Measurements from ENCODE around the gene EDIL3.

Gene EDIL3

DNA sequence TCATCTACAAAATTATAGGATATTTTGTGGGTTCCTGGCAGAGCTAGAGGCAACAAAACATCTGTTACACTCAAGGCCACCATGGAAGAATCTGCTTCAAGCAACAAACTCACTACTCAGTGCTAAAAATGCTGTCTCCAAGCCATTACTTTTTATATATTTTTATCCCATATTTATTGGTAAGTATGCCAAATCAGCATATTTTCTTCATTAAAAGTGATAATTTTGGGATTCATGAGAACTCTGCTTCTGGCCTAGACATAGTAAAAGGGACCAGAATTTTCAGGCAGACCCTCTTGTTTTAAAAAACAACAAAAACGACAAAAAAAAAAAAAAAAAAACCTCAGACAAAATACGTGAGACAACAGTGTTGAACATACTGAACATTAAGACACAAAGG lies 236.0 kb downstream of the EDIL3 start:
- Histone ChIP-seq H3K27ac (ENCODE audit: low read depth, low read length) (no peak overlapping the region), H3F3A (ENCODE audit: control insufficient read depth, insufficient read depth) (no peaks in the 10 kb centered on the region)

DNA sequence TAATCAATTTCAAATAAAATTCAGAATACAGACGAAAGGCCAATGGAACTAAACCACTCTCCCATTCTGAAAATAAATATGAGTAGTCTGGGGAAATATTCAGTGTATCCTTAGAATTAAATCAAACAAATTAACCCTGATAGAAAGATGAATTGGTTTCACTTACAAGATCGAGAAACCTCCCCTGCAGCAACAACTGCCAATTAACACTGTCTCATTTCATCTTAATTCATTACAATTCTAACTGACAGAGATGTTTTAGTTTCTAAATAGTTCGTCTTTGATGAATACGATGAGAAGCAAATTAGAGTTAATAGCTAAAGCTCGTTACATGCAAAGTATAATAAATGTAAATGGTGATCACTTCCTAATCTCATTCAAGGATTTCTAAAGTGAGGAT lies 247.1 kb downstream of the EDIL3 start:
- H3K27me3 ChIP-seq (ENCODE audit: control insufficient read depth, low read length) = no peaks in the 10 kb centered on the region
- TF ChIP-seq EZH2phosphoT487 (IDR thresholded peaks at IDR 0.05; ENCODE audit: borderline replicate concordance, low read length) = no peak
- TF ChIP-seq, protein P1, sequence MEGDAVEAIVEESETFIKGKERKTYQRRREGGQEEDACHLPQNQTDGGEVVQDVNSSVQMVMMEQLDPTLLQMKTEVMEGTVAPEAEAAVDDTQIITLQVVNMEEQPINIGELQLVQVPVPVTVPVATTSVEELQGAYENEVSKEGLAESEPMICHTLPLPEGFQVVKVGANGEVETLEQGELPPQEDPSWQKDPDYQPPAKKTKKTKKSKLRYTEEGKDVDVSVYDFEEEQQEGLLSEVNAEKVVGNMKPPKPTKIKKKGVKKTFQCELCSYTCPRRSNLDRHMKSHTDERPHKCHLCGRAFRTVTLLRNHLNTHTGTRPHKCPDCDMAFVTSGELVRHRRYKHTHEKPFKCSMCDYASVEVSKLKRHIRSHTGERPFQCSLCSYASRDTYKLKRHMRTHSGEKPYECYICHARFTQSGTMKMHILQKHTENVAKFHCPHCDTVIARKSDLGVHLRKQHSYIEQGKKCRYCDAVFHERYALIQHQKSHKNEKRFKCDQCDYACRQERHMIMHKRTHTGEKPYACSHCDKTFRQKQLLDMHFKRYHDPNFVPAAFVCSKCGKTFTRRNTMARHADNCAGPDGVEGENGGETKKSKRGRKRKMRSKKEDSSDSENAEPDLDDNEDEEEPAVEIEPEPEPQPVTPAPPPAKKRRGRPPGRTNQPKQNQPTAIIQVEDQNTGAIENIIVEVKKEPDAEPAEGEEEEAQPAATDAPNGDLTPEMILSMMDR (IDR thresholded peaks at IDR 0.05; ENCODE audit: low read depth, low read length, poor library complexity, severe bottlenecking) = no peak
- H3K4me2 ChIP-seq (ENCODE audit: low read length) = no peak overlapping the region

More for the DNA sequence above, 236.0 kb downstream of the EDIL3 start:
- no peaks in the 10 kb centered on the region for H3K27me3 ChIP-seq (ENCODE audit: control insufficient read depth, low read length)
- H3K36me3 ChIP-seq (ENCODE audit: control insufficient read depth, low read length) = no peaks in the 10 kb centered on the region
- H3K4me2 ChIP-seq (ENCODE audit: low read length) = no peak overlapping the region
- TF ChIP-seq EZH2phosphoT487 (IDR thresholded peaks at IDR 0.05; ENCODE audit: borderline replicate concordance, low read length) = no peak
- TF ChIP-seq, protein P1 (IDR thresholded peaks at IDR 0.05; ENCODE audit: low read depth, low read length, poor library complexity, severe bottlenecking) = no peak
- no peak overlapping the region for H3K4me3 ChIP-seq (ENCODE audit: low read length)
- no peaks in the 10 kb centered on the region for H4K20me1 ChIP-seq (ENCODE audit: control insufficient read depth, insufficient read depth, low read depth, low read length)
- H3K79me2 ChIP-seq (ENCODE audit: control insufficient read depth, low read length) = no peaks in the 10 kb centered on the region
- H3K9me2 ChIP-seq (replicated peaks; ENCODE audit: control insufficient read depth, low read length) = no peaks in the 10 kb centered on the region
- H3K9me3 ChIP-seq (ENCODE audit: control insufficient read depth, insufficient read depth, low read length) = no peaks in the 10 kb centered on the region
- H3K4me1 ChIP-seq (ENCODE audit: control insufficient read depth, low read length) = no peaks in the 10 kb centered on the region

DNA sequence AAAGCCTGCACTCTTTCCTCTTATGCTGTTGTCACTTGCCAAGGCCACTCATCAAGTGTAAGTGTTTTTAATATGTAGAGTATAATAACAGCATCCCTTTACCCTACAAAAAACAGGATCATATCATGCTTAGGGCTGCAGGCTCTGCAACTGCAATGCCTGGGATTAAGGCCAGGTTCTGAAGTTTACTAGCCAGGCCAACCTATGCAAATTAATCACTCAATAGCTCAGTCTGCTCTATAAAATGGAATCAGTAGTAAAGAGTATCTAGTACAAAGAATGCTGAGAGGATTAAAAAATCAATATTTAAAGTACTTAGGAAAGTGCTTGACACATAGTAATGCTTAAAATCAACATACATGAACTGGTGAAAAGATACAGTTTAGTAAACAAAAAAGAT lies 253.3 kb downstream of the EDIL3 start:
- TF ChIP-seq EZH2phosphoT487 (IDR thresholded peaks at IDR 0.05; ENCODE audit: borderline replicate concordance, low read length) = no peak
- TF ChIP-seq, protein P1 (IDR thresholded peaks at IDR 0.05; ENCODE audit: low read depth, low read length, poor library complexity, severe bottlenecking) = no peak
- Histone ChIP-seq H3F3A (ENCODE audit: control insufficient read depth, insufficient read depth) (no peaks in the 10 kb centered on the region), H3K4me1 (ENCODE audit: control insufficient read depth, low read length) (no peaks in the 10 kb centered on the region), H3K9me3 (ENCODE audit: control insufficient read depth, insufficient read depth, low read length) (no peaks in the 10 kb centered on the region), H4K20me1 (ENCODE audit: control insufficient read depth, insufficient read depth, low read depth, low read length) (no peaks in the 10 kb centered on the region), H3K4me3 (ENCODE audit: low read length) (no peak overlapping the region), H3K27ac (ENCODE audit: low read depth, low read length) (no peak overlapping the region), H3K27me3 (ENCODE audit: control insufficient read depth, low read length) (no peaks in the 10 kb centered on the region), H3K79me2 (ENCODE audit: control insufficient read depth, low read length) (no peaks in the 10 kb centered on the region), H3K36me3 (ENCODE audit: control insufficient read depth, low read length) (no peaks in the 10 kb centered on the region), H3K9me2 (replicated peaks; ENCODE audit: control insufficient read depth, low read length) (no peaks in the 10 kb centered on the region), H3K4me2 (ENCODE audit: low read length) (no peak overlapping the region)

More for the DNA sequence above, 247.1 kb downstream of the EDIL3 start:
- Histone ChIP-seq H3K79me2 (ENCODE audit: control insufficient read depth, low read length) (no peaks in the 10 kb centered on the region), H3F3A (ENCODE audit: control insufficient read depth, insufficient read depth) (no peaks in the 10 kb centered on the region), H3K9me3 (ENCODE audit: control insufficient read depth, insufficient read depth, low read length) (no peaks in the 10 kb centered on the region), H4K20me1 (ENCODE audit: control insufficient read depth, insufficient read depth, low read depth, low read length) (no peaks in the 10 kb centered on the region), H3K4me3 (ENCODE audit: low read length) (no peak overlapping the region), H3K4me1 (ENCODE audit: control insufficient read depth, low read length) (no peaks in the 10 kb centered on the region), H3K9me2 (replicated peaks; ENCODE audit: control insufficient read depth, low read length) (no peaks in the 10 kb centered on the region), H3K27ac (ENCODE audit: low read depth, low read length) (no peak overlapping the region), H3K36me3 (ENCODE audit: control insufficient read depth, low read length) (no peaks in the 10 kb centered on the region)

All from DOHH2 (cell line).